Measurements from ENCODE around the gene MAPK10.

GRCh38 chr4:86296865-86297264 is 63.0 kb downstream of the MAPK10 start:
- no peak for TF ChIP-seq CTCF (IDR thresholded peaks at IDR 0.05)
- no peak for TF ChIP-seq POLR2A (IDR thresholded peaks at IDR 0.05; ENCODE audit: low read depth)
- TF ChIP-seq EP300 (IDR thresholded peaks at IDR 0.05) = no peak
- no peak for TF ChIP-seq POLR2AphosphoS5 (IDR thresholded peaks at IDR 0.05)
